HG02798 (cell line): ENCODE data around the gene CD79A.

Experiments used
- ATAC-seq: cut with Tn5 transposase; IDR thresholded peaks from one replicate; pipeline ENCODE4 v1.9.1; 2021; ENCODE audit warnings: mild to moderate bottlenecking; ENCODE audit not compliant: unreplicated experiment, poor library complexity

CD79A gene

DNA sequence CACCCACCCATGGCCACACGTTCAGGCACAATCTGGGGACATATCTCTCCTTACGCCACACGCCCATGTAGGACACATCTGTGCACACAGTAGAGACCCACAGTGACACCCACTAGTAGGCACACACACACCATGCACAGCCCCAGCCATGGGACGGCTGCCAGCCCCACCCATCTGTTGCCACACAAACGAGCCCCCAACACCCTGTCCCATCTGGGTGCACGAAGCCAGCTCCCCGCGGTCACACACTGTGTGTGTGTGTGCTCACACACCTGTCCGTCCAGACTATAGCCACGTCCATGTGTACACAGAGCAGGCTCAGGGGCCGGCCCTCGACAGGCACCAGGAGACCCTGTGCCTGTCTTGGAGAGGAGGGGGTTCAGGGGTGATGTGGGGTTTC is 40.6 kb downstream of the CD79A start:
- no peak for ATAC-seq

DNA sequence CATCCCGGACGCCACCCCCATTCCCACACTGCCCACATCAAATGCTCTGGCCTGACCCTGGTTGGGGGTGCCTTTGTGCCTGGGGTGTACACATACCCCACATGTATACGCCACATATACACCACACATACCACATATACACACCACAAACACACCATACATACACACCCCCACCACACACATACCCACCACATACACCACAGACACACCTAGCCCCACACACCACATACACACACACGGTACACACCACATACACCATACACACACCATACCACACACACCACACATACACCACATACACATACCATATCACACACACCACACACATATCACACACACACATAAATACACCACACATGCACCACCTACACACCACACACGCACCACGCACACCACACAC is 41.0 kb downstream of the CD79A start:
- ATAC-seq: no peak

DNA sequence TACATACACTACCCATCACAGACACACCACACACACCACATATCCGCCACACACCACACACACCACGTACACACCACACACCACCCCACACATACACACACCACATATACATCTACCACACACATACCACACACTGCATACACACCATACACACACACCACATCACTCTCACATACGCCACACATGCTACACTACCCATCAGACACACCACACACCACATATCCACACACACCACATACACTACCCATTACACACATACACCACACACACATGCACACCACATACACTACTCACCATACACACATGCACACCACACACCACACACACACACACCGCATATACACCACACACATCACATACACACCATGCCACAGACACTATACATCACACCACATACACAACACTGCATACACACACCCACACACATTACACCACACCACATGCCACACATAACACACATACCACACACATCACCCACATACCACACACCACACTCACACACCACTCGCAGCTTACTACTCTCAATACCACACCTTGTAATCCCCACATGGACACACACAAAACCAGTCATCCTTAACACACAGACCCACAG is 41.7 kb downstream of the CD79A start:
- no peak for ATAC-seq

DNA sequence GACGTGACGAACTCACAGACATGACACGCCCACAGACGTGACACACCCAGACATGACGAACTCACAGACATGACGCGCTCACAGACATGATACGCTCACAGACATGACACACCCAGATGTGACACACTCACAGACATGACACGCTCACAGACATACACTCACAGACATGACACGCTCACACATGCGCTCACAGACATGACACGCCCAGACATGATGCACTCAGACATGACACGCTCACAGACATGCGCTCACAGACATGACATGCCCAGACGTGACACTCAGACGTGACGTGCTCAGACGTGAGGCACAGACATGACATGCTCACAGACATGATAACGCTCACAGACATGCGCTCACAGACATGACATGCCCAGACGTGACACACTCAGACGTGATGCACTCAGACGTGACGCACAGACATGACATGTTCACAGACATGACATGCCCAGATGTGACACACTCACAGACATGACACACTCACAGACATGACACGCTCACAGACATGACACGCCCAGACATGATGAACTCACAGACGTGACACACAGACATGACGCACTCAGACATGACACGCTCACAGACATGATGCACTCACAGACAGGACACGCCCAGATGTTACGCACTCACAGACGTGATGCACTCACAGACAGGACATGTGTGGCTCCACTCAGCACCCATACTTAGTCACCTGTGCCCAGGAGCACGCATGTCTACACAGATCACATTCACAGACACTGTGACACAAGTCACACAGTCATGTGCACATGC is 43.1 kb downstream of the CD79A start:
- ATAC-seq: no peak

DNA sequence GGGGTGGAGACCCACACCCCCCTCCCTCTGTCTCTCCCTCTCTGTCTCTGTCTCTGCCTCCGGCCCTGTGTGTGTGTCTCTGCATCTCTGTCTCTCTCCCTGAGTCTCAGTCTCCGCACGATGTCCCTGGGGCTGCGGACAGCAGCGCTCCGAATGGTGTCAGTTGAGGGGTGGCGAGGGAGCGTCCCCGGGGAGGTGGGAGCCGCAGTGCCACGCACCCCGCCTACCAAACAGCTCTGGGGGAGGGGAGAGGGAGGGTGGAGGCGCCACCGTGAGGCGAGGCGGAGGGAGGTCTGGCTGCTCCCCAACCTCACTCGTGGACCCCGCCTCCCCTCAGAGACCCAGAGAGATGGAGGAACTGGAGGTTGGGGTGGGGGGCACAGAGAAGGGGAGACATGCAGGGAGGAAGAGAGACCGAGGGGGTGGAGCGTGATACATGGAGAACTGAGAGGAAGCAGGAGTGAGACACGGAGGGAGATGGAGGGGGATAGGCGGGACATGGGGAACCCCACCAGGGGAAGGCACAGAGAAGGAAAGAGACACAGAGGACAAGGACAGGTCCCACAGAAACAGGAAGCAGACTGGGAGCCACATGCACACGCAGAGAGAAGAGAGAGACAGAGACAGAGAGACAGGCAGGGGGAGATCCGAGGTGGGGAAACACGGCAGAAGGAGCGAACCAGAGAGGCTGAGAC is 44.0 kb downstream of the CD79A start:
- ATAC-seq: no peak

DNA sequence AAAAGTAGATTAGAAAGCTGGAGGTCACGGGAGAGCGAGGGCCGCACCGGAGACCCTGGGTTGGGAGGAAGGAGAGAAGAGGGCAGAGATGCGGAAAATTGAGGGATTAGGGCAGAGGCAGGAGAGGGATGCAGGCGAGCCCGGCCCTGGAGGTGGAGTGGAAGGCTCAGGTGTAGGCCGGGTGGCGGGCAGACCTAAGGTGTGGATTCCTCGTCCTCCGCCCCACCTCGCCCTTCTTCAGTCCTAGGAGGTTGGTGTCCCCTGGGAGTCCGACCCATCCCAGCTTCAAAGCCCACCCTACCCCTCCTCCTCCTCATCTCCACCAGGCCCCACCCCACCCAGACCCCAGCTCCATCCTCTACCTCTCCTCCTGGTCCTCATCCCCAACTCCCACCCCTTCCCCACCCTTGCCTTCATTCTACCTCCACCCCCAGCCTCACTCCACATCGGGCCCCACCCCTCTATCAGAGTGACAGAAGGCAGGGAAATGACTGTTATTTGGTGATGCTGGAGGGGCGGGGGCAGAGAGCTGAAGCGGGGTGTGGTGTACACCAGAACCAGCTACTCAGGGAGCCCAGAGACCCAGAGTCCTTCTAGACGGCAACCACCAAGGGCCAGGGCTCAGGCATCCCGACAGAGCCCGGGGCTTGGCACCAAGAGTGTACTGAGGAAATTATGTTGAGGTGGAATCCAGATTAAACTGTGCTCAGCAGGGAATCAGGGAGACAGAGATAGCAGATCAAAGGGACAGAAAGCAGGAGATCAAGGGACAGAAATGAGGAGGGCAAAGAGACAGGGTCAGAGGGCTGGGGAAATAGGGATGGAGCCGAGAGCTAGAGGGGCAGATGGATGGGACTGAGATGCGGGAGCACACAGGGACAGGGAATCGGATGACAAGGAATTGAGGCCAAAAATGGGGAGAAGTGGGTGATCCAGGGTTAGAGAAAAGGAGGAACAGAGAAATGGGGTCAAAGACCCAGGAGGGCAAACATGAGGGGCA is 44.8 kb downstream of the CD79A start:
- no peak for ATAC-seq

DNA sequence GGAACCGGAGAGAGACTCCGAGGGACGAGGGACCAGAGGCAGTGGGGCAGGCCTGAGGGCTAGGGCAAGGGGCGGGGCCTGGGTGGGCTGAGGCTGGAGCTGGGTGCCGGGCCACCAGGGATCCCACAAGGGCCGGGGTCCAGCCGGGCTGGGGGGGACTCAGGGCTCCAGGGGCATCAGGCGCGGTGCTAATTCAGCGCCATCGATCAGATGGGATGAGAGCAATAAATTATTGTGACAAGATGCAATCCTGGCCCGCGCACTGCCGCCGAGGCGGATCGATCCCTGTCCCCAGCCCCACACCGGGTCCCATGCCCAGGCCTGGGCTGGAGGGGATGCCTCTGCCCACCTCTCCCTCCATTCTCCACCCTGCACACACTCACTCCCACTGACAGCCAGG is 45.5 kb downstream of the CD79A start:
- ATAC-seq: no peak

DNA sequence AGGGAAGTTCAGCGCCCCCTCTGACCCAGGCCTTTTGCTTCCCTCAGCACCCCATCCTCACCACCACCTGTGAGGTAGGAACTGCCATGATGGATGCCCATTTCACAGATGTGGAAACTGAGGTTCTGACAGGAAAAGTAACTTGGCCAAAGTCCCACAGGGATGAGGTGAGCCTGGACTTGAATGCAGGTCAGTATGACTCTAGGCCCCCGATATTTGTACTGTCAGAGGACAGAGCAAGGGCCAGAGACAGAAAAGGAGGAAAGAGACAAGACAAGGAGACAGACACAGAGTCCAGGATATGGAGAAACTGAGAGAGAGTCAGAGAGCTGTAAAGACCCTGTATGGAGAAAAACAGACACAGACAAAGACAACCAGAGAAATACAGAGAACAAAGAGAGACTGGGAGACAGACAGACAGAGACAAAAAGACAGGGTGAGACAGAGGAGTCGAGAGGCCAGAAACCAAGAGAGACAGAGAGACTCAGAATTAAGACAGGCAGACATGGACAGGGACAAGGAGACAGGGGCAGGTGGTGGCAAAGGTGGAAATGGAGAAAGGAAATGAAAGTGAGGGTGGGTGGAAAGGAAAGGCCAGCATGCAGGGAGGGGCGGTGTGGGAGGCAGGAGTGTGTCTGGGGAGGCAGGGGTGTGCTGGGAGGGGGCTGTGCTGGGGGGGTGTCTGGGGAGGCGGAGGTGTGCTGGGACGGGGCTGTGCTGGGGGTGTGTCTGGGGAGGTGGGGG is 46.1 kb downstream of the CD79A start:
- ATAC-seq: no peak

DNA sequence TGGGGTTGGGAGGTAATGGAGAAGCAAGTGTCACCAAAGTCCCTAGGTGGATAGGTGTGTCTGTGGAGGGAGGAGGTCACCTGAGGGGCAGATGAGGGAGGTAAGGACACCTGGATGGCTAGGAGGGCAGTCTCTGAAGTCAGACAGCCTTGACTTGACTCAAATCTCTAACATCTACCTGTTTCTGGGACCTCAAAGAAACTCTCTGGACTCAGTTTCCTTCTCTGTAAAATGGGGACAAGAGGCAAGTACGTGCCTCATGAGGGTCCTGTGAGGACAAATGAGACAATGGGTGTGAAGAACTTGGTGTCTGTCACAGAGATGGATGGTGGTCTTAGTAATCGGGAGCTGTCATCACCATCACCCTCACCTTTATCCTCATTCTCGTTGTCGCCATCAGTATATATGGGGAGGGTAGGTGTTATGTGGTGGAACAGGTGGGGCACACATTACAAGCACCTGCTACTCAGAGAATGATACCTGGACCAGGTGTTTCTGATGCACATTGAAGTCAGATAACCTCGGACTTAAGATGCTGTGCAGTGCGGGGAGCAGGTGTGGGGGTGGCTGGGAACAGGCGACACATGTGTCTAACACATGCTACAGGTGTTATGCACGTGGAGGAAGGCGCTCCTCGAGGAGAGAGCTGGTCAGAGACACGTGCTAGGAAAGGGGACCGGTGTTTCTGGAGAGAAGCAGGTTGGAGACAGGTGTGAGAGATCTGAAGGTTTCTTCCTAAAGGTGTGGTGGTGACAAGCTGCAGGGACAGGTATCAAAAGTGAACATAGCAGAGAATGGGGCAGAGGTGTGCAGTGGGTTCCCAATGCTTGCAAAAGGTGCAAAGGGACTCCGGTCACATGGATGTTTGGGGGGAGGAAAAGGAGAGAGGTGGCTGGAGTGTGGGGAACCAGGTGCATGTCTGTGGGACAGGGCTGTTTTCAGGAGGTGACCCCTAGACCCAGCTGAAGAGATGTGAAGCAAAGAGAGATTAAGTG is 47.4 kb downstream of the CD79A start:
- no peak for ATAC-seq

DNA sequence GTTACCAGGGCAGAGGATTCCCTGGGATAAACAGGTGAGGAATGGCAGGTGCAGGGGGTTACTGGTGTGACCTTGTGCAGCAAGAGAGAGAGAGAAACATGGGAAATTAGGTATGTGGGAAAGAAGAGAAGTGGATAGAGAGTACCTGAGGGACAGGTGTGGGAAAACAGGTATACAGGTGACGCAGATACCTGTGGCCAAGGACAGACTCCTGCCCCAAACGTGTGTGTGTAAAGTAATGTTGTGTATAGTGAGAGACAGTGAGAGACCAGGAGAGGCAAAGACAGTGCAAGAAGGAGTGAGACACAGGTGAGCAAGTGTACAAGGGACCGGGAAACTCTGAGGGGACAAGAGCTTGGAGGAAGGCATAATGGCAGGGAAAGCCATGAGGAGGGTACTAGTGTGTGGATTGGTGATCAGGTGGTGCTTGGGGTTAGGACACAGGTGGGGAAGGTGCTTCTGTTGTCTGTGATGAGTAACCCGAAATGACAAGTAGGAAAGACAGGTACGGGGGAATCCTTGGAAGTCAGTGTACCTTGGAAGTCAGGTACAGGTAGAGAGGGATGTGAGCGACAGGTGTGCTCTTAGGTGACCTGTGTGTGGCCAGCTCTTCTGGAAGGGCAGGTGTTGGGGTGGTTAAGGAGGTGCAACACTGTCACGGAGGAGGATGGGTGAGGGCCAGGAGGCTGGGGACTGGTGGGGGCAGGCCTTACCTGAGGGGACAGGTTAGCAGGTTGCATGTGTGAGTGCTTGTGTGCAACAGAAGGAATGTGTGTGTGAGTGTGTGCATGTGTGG is 48.3 kb downstream of the CD79A start:
- no peak for ATAC-seq

DNA sequence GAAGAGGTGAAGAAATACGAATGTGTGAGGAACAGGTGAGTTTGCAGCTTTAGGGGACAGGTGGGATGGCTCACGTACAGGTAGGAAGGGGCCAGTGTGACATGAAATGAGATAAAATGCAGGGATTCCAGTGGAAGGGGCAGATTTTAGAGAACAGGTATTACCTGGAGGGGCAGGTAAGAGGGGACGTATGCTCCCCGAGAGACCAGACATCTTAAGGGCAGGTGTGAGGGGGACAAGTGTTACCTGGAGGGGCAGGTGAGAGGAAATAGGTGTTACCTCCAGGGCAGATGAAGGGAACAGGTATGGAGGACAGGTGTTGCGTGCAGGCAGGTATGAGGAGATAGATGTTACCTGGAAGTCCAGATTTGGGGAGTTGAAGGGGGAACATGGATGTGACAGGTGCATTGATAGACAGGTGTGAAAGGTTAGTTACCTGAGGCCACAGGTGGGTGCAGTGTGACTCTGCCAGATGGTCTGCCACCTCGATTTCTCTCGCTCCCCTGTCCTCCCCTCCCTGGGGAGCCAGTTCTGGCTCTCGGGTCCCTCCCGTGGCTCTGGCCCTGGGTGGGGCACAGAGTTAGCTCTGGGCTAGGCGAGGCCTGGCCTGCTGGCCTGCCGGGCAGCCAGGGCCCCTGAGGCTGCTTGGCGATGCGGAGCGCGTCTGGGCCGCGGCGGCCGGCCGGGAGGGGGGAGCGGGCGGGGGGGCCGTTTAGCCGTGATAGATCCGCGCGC is 49.1 kb downstream of the CD79A start:
- no peak for ATAC-seq

DNA sequence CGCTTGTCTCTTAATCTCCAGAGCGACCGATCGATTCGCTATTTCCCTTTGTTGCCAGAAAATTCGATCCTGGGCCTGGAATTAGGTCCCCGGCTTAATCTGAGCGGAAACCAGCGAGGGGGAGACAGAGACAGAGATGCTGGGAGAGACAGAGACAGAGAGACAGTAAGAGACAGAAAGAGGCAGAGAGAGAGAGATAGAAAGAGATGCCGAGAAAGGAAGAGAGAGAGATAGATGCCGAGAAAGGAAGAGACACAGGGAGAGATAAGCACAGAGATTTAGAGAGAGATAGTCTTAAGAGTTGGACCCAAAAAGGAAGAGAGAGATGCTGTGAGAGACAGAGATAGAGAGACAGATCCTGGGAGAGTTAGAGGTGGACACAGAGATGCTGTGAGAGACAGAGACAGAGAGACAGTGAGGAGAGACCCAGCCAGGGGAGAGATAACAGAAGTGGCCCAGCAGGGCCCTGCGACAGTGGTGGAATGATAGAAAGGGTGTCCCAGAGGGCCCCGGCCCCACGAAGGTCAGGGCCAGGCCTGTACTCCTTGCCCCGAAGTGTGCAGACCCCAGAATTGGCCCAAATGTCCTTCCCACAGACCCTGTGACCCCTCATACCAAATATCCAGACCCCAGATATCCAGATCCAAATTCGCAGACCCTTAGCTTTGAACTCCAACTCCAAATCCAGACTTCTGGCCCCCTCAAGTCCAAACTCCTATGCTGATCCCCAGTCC is 49.9 kb downstream of the CD79A start:
- ATAC-seq: no peak

DNA sequence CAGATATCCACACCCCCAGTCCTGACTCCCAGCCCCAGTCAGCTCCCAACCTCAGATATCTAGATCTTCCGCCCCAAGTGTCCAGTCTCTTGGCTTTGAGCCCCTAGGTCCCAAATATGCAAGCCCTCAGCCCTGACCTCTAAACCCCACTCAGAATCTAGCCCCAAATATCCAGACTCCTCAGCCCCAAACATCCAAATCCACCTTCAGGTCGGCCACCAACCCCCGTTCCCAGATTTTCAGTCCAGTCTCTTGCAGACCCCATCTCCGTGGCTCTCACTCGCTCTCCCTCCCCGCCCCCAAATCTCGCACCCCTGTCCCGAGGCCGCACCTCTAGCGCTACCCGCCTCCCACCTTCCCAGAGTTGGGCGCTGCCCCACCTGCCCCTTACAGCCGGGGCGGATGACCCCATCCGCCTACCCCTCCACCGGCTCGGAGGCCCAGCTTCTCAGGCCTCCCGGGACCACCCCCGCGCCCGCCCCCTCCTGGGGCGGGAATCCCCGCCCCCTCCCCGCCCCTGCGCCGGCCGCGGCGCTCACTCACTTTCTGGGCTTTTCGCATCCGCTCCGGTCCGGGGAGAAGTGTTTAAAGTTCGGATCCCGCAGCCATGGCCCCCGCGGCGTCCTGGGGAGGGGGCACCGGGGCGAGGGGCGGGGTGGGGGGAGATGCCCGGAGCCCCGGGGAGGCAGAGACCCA is 50.6 kb downstream of the CD79A start:
- no peak for ATAC-seq

DNA sequence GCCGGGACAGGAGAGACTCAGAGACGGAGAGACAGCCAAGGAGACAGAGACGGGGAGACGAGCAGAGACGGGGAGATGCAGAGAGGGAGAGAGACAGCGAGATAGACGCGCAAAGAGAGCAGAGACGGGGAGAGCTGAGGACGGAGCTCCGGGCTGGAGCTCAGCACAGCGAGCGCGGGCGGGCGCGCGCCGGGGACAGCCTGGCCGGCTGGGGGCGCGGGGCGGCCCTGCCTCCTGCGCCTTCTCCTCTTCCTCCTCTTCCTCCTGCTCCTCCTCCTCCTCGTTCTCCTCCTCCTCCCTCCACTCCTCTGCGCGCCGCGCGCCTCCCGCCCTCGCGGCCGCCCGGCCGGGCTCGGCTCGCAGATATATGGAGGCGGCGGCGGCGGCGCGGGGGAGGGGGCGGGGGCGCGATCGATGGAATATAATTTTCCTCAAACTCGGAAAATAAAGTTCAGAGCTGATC is 51.2 kb downstream of the CD79A start, which contains the start of gene ERFL:
TSS of gene ERFL (minus strand) at position 229 of the 463 bp plus-strand sequence. CDS start 15,530 bp downstream, outside the sequence.
- ATAC-seq: no peak

DNA sequence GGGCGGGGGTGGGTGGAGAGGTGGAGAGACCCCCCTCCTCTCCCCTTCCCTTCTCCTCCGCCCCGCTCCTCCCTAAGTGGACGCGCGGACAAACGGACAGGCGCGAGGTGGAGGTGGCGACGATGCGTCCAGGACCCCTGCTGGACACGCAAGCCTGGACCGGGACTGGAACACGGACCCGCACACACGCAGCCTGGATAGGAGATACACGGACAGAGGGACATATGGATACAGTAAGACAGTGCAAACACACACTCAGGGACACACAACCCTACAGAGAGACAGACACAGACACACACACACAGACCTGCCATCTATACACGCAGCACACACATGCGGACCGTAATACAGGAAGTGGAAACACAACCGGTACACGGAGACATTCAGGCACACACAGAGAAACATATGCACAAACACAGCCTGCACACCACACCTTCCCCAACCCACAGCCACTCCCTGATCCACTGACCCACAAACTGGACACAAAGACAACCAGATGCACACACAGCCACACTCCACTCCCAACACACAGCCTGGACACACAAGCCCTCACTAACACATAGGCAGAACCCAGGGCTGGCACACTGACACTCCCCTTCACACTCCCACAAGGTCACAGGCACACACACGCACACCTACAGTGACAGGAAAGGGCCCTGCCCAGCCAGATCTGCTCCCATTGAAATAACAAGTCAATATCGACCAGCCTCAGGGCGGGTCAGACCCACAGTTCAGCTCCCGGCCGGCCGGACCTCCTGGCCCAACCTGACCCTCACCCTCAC is 51.9 kb downstream of the CD79A start:
- no peak for ATAC-seq
